MM.1S (cell line): ENCODE measurements around the gene PGLYRP3.
"Not testable (repeated sequence)": the region's sequence is repeated elsewhere in the genome, so short reads cannot be mapped to it uniquely, and the experiment has no call there.

Source experiments
- DNase-seq: peaks from one replicate; pipeline ENCODE4 v3.0.0-alpha.2; 2015
- H2AFZ ChIP-seq: fragments of 300-600 bp; sonication (generic); 2 replicates; pipeline ENCODE4 v1.6.0; 2016; ENCODE audit warnings: antibody characterized with exemption, low read length
- H3F3A ChIP-seq: fragments of 300-600 bp; sonication (generic); 2 replicates; pipeline ENCODE4 v1.6.1; 2016; ENCODE audit warnings: mild to moderate bottlenecking, antibody characterized with exemption, low read length, moderate library complexity, mixed read lengths; ENCODE audit not compliant: insufficient read depth
- H3K27ac ChIP-seq: fragments of 300-600 bp; sonication (generic); 2 replicates; pipeline ENCODE4 v1.5.1; 2016; ENCODE audit warnings: mild to moderate bottlenecking, low read length
- H3K27me3 ChIP-seq: fragments of 300-600 bp; sonication (generic); replicated peaks from 2 replicates; pipeline ENCODE4 v1.6.0; 2016; ENCODE audit warnings: low read length; ENCODE audit not compliant: insufficient read depth
- H3K36me3 ChIP-seq: fragments of 300-600 bp; sonication (generic); replicated peaks from 2 replicates; pipeline ENCODE4 v1.6.1; 2016; ENCODE audit warnings: mild to moderate bottlenecking, low read length, mixed read lengths; ENCODE audit not compliant: insufficient read depth
- H3K4me1 ChIP-seq: fragments of 300-600 bp; sonication (generic); 2 replicates; pipeline ENCODE4 v1.6.1; 2016; ENCODE audit warnings: low read length, mixed read lengths
- H3K4me2 ChIP-seq: fragments of 300-600 bp; sonication (generic); 2 replicates; pipeline ENCODE4 v1.6.0; 2016; ENCODE audit warnings: low read depth, low read length
- H3K4me3 ChIP-seq: fragments of 300-600 bp; sonication (generic); 2 replicates; pipeline ENCODE4 v1.5.1; 2016; ENCODE audit warnings: low read length, mixed read lengths
- H3K79me2 ChIP-seq: fragments of 300-600 bp; sonication (generic); 2 replicates; pipeline ENCODE4 v1.6.1; 2016; ENCODE audit warnings: mixed run types, low read length, mixed read lengths
- H3K9ac ChIP-seq: fragments of 300-600 bp; sonication (generic); 2 replicates; pipeline ENCODE4 v1.6.1; 2016; ENCODE audit warnings: low read length, mixed read lengths
- H3K9me2 ChIP-seq: fragments of 300-600 bp; sonication (generic); replicated peaks from 2 replicates; pipeline ENCODE4 v1.6.1; 2016; ENCODE audit warnings: mild to moderate bottlenecking, low read length, mixed read lengths; ENCODE audit not compliant: insufficient read depth
- H3K9me3 ChIP-seq: fragments of 300-600 bp; sonication (generic); replicated peaks from 2 replicates; pipeline ENCODE4 v1.6.1; 2016; ENCODE audit warnings: mild to moderate bottlenecking, low read length, mixed read lengths; ENCODE audit not compliant: insufficient read depth
- H4K20me1 ChIP-seq: fragments of 300-600 bp; sonication (generic); 2 replicates; pipeline ENCODE4 v1.6.1; 2016; ENCODE audit warnings: mild to moderate bottlenecking, low read length, moderate library complexity, mixed read lengths; ENCODE audit not compliant: insufficient read depth
- EZH2 ChIP-seq: fragments of 300-600 bp; sonication (generic); optimal IDR thresholded peaks from 2 replicates; pipeline ENCODE3; 2017; ENCODE audit warnings: low read depth, mild to moderate bottlenecking, antibody characterized with exemption, low read length, mixed read lengths
- EZH2phosphoT487 ChIP-seq: fragments of 300-600 bp; sonication (generic); IDR thresholded peaks from 2 replicates; pipeline ENCODE4 v1.6.1; 2018; ENCODE audit warnings: antibody characterized with exemption, low read length
- TF ChIP-seq, protein P1 (sequence below): fragments of 300-600 bp; sonication (generic); IDR thresholded peaks from 2 replicates; pipeline ENCODE4 v1.5.1; 2016; ENCODE audit warnings: antibody characterized with exemption, low read length, mixed read lengths

Gene PGLYRP3

DNA sequence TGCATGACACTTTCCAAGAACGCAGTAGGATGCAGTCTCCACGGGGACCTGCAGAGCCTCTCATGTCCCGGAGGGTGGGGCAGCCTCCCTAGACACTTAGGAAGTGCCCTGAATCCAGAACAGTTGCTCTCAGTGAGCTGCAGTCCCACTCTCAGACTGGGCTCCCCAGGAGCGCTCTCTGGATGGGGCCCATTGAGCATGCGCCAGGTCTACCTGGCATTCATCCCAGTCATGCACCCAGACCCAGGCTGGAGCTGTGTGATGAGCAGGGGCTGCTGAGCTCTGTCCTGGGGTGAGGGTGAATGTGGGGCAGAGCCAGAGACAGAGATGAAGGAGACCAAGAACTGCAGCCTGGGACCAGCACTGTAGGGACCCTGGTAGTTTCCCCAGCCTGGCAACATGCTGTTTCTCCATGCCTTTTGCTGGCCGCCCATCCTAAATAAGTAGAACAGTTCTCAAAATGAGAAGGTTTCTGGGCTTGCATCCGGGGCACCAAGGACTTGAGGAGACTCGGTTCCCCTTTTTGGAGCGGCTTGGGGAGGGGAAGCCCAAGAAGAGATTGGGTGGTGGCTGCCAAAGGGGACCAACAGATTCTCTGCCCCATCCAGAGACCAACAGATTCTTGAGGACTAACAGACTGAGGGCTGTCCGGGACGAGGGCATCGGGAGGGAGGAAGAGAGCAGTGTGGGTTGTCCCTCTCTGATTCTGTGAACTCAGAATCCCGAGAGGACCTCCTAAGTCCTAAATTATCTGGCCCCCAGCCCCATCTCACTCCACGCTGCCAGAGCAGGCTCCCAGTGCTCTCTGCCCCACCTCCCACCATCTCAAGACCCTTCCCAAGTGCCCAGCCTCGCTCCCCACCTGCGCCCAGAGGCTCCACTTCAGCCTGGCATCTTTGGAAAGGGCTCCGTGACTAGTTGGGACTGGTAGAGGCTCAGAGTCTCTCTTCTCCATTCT lies 36.9 kb upstream of the PGLYRP3 start:
- H3K9ac ChIP-seq: no peak overlapping the region
- H3F3A ChIP-seq: no peaks in the 10 kb centered on the region
- H3K36me3 ChIP-seq: no peaks in the 10 kb centered on the region
- no peak overlapping the region for H3K27ac ChIP-seq
- DNase-seq: no peak
- H3K27me3 ChIP-seq: peaks cover 8% of the 10 kb centered on the region; the same call in 1 of the 2 replicates
- H3K9me3 ChIP-seq: no peaks in the 10 kb centered on the region
- H3K4me1 ChIP-seq: peaks cover 14% of the 10 kb centered on the region
- no peak overlapping the region for H3K4me2 ChIP-seq
- no peaks in the 10 kb centered on the region for H4K20me1 ChIP-seq
- H3K79me2 ChIP-seq: no peaks in the 10 kb centered on the region
- no peak overlapping the region for H3K4me3 ChIP-seq
- no peaks in the 10 kb centered on the region for H3K9me2 ChIP-seq
- no peak overlapping the region for H2AFZ ChIP-seq
- no peak for TF ChIP-seq EZH2
- TF ChIP-seq, protein P1, sequence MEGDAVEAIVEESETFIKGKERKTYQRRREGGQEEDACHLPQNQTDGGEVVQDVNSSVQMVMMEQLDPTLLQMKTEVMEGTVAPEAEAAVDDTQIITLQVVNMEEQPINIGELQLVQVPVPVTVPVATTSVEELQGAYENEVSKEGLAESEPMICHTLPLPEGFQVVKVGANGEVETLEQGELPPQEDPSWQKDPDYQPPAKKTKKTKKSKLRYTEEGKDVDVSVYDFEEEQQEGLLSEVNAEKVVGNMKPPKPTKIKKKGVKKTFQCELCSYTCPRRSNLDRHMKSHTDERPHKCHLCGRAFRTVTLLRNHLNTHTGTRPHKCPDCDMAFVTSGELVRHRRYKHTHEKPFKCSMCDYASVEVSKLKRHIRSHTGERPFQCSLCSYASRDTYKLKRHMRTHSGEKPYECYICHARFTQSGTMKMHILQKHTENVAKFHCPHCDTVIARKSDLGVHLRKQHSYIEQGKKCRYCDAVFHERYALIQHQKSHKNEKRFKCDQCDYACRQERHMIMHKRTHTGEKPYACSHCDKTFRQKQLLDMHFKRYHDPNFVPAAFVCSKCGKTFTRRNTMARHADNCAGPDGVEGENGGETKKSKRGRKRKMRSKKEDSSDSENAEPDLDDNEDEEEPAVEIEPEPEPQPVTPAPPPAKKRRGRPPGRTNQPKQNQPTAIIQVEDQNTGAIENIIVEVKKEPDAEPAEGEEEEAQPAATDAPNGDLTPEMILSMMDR: no peak
- TF ChIP-seq EZH2phosphoT487: no peak

DNA sequence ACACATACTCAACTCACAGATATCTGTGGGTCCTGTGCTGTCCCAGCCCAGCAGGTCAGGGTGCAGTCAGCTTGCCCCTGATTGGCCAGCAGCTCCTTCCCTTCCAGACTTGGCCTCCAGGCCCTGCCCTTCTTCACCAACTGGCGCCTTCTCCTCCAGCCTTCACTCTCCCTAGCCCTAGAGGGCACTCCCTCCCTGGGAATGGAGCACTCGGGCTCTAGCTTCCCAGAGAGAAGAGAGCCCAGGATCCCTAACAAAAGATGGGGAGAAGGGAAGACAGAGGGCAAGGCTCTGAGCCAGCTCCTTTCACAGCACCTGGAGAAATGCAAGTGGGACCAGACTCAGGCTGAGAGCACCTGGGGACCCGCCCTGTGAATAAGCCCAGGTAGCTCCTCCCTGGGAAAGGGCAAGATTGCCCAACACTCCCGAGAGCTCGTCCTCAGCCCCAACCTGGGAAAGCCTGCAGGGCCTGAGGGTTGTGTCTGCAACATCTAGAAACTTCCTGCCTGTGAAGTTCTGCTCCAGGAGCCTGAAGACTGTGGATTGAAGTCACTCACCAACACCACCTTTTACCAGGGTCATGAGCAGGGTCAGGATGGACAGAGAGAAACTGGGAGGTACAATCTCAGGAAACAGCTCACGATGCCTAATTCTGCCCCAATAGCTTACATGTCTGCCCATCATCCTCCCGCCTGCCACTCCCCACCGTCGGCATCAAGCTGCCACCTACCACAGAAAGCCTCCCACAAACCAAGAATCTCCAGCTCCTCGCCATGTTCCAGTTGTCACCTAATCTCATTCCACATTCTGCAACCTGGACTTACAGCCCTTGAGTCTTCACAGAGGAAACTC lies 36.0 kb upstream of the PGLYRP3 start, which contains the start of gene PGLYRP4:
Gene PGLYRP4, minus strand, starts transcription at position 331 of the 852 bp plus-strand sequence. CDS start 909 bp downstream, outside the sequence.
- TF ChIP-seq EZH2: no peak
- TF ChIP-seq, protein P1: no peak
- no peak for TF ChIP-seq EZH2phosphoT487
- no peak for DNase-seq
- Histone ChIP-seq H3K27ac (no peak within 1 kb of the TSS), H3F3A (peaks cover 4% of the 10 kb centered on the region; the same call in 1 of the 2 replicates), H2AFZ (no peak within 1 kb of the TSS), H3K4me2 (no peak within 1 kb of the TSS), H3K9me3 (no peaks in the 10 kb centered on the region), H3K9ac (no peak within 1 kb of the TSS), H3K36me3 (no peaks in the 10 kb centered on the region), H3K27me3 (peaks cover 8% of the 10 kb centered on the region; the same call in 1 of the 2 replicates), H3K4me3 (no peak within 1 kb of the TSS), H3K4me1 (peaks cover 21% of the 10 kb centered on the region), H4K20me1 (no peaks in the 10 kb centered on the region), H3K9me2 (no peaks in the 10 kb centered on the region), H3K79me2 (no peaks in the 10 kb centered on the region)

DNA sequence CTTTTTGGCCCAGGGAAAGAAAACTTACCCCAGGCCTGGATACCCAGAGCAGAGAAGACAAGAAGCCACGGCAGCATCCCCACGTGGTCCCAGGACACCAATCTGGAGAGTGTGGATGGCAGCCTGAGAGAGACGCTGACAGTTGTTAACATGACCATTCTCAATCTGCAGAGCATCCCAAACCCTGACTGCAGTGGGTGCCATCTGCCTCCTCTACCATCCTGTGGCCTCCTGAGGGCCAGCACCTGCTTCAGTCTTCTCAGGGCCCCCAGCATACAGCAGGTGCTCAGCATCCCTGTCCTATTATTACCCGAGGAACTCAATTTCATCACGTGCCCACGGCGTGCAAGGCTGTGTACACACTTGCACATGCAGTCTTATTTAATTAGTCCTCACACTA lies 35.1 kb upstream of the PGLYRP3 start:
- Histone ChIP-seq H3K27me3 (peaks cover 8% of the 10 kb centered on the region; the same call in 1 of the 2 replicates), H3K36me3 (no peaks in the 10 kb centered on the region), H3K79me2 (no peaks in the 10 kb centered on the region), H3K9me2 (no peaks in the 10 kb centered on the region), H3F3A (peaks cover 10% of the 10 kb centered on the region; the same call in 1 of the 2 replicates), H3K4me2 (no peak overlapping the region), H3K9me3 (no peaks in the 10 kb centered on the region), H2AFZ (no peak overlapping the region), H3K4me1 (peaks cover 29% of the 10 kb centered on the region), H4K20me1 (no peaks in the 10 kb centered on the region), H3K9ac (no peak overlapping the region), H3K4me3 (no peak overlapping the region), H3K27ac (no peak overlapping the region)
- TF ChIP-seq, protein P1: no peak
- TF ChIP-seq EZH2 (no peak), EZH2phosphoT487 (no peak)
- no peak for DNase-seq

DNA sequence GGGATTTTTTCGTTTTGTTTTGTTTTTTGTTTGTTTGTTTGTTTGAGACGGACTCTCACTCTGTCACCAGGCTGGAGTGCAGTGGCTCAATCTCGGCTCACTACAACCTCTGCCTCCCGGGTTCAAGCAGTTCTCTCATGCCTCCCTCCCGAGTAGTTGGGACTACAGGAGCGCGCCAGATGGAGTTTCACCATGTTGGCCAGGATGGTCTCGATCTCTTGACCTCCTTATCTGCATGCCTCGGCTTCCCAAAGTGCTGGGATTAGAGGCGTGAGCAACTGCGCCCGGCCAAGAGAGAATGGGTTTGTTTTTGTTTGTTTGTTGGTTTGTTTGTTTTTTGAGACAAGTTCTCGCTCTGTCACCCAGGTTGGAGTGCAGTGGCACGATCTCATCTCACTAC lies 34.3 kb upstream of the PGLYRP3 start:
- H3K4me1 ChIP-seq: peaks cover 29% of the 10 kb centered on the region
- H3K27me3 ChIP-seq, DNase-seq, H3K4me2 ChIP-seq, H3K9me3 ChIP-seq, H3K9me2 ChIP-seq, H4K20me1 ChIP-seq, H3K4me3 ChIP-seq, H2AFZ ChIP-seq, H3K9ac ChIP-seq, H3K36me3 ChIP-seq, H3K79me2 ChIP-seq, H3K27ac ChIP-seq, H3F3A ChIP-seq: not testable (repeated sequence)
